ENCODE data around the gene RPTN. TPM values are rescaled to one million over a fixed set of nuclear protein-coding genes. Genes with fewer than 3 reads are reported as not detected.

The RPTN gene
- total and polyA plus RNA-seq, 4 donors: not detected

DNA sequence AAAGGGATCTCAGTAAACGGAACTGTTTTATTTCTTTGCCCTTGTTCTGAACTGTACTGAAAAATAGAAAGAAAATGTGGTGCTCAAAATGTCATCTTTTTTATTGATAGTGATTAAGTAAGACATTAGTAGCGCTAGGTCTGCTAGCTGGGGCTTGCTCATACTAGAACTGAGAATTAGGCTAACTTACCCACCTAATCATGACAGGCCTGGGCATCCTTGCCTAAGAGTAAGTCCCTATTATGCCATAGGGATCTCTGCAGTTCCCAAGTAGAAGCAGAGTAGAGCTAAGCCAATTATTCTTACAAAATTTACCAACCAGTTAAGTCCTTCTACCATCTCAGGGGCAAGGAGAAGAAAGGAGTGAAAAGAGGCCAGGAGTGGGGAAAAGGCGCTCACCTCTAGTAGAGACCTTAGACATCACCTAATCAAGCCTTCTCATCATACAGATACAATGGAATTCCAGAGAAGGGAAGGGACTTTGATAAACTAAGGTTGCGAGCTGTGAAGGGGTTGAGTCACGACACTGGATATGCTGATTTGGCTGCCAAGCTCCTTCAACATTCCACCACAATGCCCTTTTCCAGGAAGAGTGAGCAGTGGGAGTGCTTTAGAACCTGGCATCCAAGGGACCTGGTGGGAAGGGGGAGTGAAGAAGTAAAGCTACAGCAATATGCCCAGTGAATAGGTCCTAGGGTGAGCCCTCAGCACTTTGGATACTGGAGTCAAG lies 27.7 kb upstream of the RPTN start:
- H3K27me3 ChIP-seq (ENCODE audit: control insufficient read depth in 1 of 2, insufficient read depth in 2 of 2, low read length in 1 of 2): no peaks in the 10 kb centered on the region
- ATAC-seq (ENCODE audit: low FRiP score) (no peak), DNase-seq (no peak)
- WGBS, 2 donors: 63 to 74% methylated on average over 5 of the region's 5 CpGs
- H3K4me1 ChIP-seq (ENCODE audit: control insufficient read depth in 1 of 2, insufficient read depth in 2 of 2, low read length in 2 of 2): peaks cover 0 to 3% of the 10 kb centered on the region in 2 donors
- H3K36me3 ChIP-seq (ENCODE audit: control insufficient read depth in 1 of 2, insufficient read depth in 2 of 2, low read length in 1 of 2): no peaks in the 10 kb centered on the region
- intact Hi-C loops (cut with DNase I): loop anchor here (5.0 kb wide), 1 partner anchor 256 kb away; no protein-coding TSS in a partner anchor
- H3K9me3 ChIP-seq (ENCODE audit: control insufficient read depth, low read length): no peaks in the 10 kb centered on the region
- no peak overlapping the region for H3K27ac ChIP-seq (ENCODE audit: low read depth in 1 of 2, low read length in 2 of 2)
- H3K4me3 ChIP-seq (ENCODE audit: low read length in 2 of 2): no peak overlapping the region

DNA sequence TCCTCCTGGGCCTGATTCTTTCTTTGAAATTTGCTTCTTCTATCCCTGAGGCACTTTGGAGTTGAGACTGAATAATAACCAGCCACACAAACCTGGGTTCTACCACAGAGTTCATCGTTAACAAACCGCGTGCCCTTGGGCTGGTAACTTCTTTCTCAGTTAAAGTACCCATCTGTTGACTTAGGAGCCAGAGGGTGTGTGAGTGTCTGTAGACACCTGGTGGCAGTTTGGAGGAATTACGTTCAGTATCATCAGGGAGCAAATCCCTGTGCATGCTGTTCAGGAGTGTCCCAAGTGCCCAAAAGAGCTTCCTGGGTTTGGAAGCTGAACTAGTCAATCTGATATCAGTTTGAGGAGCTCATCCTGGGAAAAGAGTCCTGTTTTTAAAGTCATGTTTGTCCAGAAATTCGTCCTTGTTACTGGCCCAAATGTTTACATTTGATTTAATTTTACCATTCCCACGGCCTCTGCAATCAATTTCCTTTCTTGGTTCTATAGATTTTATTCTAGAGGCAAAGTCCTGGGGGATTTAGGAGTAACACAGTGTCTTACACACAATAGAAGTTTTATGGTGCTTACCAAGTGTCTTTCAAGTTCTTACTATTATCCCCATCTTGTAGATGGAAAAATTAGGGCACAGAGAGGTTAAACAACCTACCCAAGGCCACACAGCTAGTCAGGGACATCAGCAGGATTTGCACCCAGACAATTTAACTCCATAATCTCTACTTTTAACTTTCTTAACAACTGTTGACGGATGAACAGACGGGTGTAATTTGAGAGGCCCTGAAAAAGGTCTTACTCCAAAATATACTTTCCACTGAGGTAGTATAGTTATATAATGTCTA lies 26.7 kb upstream of the RPTN start:
- Histone ChIP-seq H3K36me3 (ENCODE audit: control insufficient read depth in 1 of 2, insufficient read depth in 2 of 2, low read length in 1 of 2) (no peaks in the 10 kb centered on the region), H3K9me3 (ENCODE audit: control insufficient read depth, low read length) (no peaks in the 10 kb centered on the region), H3K27me3 (ENCODE audit: control insufficient read depth in 1 of 2, insufficient read depth in 2 of 2, low read length in 1 of 2) (no peaks in the 10 kb centered on the region), H3K4me1 (ENCODE audit: control insufficient read depth in 1 of 2, insufficient read depth in 2 of 2, low read length in 2 of 2) (no peaks in the 10 kb centered on the region), H3K27ac (ENCODE audit: low read depth in 1 of 2, low read length in 2 of 2) (no peak overlapping the region), H3K4me3 (ENCODE audit: low read length in 2 of 2) (no peak overlapping the region)
- ATAC-seq (ENCODE audit: low FRiP score): no peak
- DNase-seq: no peak
- WGBS, 2 donors: 37 to 41% methylated on average over 8 of the region's 8 CpGs
- intact Hi-C loops (cut with DNase I): loop anchor here (2.0 to 5.0 kb wide), 3 partner anchors 43 to 257 kb away; no protein-coding TSS in a partner anchor

DNA sequence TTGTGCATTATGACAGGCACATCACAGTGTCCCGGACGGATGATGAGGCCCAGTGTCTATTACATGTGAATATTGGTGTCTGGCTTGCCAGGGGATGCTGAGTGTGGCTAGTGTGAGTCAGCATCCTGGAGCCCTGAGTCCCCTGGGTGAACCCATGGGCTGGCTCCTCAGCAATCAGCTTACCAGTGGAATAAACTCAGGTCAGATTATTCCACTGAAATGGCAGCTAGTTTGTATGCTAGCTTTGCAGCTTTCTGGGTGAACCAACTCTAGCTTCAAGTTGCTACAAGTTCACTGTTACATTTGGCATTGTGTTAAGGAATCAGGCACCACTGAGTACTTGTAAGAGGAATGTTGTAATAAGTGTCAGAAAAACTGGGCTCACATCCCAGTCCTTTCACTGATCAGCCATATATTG lies 23.9 kb upstream of the RPTN start:
- DNase-seq: peak in 1 of 2 donors; percentile 63
- intact Hi-C loops (cut with DNase I): loop anchor here in 1 of 2 donors (2.0 kb wide), 1 partner anchor 132 kb away; no protein-coding TSS in a partner anchor
- H3K4me3 ChIP-seq (ENCODE audit: low read length in 2 of 2): no peak overlapping the region
- no peaks in the 10 kb centered on the region for H3K27me3 ChIP-seq (ENCODE audit: control insufficient read depth in 1 of 2, insufficient read depth in 2 of 2, low read length in 1 of 2)
- no peaks in the 10 kb centered on the region for H3K4me1 ChIP-seq (ENCODE audit: control insufficient read depth in 1 of 2, insufficient read depth in 2 of 2, low read length in 2 of 2)
- no peaks in the 10 kb centered on the region for H3K36me3 ChIP-seq (ENCODE audit: control insufficient read depth in 1 of 2, insufficient read depth in 2 of 2, low read length in 1 of 2)
- peak; percentile 73 for ATAC-seq (ENCODE audit: low FRiP score)
- H3K9me3 ChIP-seq (ENCODE audit: control insufficient read depth, low read length): no peaks in the 10 kb centered on the region
- H3K27ac ChIP-seq (ENCODE audit: low read depth in 1 of 2, low read length in 2 of 2): no peak overlapping the region
- 19 to 25% methylated on average over 2 of the region's 2 CpGs for WGBS, 2 donors

DNA sequence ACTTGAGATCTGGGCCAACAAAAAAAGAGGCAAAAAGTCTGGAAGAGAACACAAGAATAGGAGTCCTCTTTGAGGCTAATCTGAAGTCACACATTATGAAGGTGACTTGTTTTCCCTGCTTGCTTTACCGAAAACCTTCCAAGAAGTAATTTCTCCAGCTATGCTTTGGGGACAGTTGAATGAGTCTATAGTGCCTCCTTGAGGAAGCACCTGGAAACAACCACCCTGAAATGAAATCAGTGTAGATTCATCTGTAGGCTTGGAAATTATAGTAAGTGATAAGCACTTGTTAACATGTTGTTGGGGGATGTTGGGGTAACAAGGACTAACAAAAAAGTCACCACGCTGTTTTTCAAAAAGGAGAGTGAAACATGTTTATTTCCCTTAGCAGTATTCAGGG lies 23.4 kb upstream of the RPTN start:
- 69 to 76% methylated on average over 2 of the region's 2 CpGs for WGBS, 2 donors
- no peak overlapping the region for H3K27ac ChIP-seq (ENCODE audit: low read depth in 1 of 2, low read length in 2 of 2)
- intact Hi-C loops (cut with DNase I): loop anchor here in 1 of 2 donors (2.0 kb wide), 1 partner anchor 132 kb away; no protein-coding TSS in a partner anchor

DNA sequence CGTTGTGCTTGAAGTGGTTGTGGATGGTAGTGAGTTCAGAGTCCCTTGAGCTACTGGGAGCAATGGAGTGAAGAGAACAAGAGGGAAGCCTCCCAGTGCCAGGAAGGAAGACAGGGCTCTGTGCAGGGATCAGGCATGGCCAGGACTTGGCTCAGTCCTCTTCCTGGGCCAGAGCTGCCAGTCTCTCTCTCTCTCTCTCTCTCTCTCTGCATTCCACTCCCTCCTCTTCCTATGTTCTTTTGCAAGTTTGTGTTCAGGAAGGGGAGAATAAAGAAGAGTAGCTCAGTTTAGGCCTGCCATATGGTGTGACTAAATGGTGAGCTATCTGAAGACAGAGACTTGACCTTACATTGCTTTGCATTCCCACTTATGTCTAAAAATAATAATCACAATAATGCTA lies 20.5 kb upstream of the RPTN start:
- Histone ChIP-seq H3K4me3 (ENCODE audit: low read length in 2 of 2) (no peak overlapping the region), H3K4me1 (ENCODE audit: control insufficient read depth in 1 of 2, insufficient read depth in 2 of 2, low read length in 2 of 2) (no peaks in the 10 kb centered on the region), H3K9me3 (ENCODE audit: control insufficient read depth, low read length) (no peaks in the 10 kb centered on the region), H3K36me3 (ENCODE audit: control insufficient read depth in 1 of 2, insufficient read depth in 2 of 2, low read length in 1 of 2) (no peaks in the 10 kb centered on the region), H3K27ac (ENCODE audit: low read depth in 1 of 2, low read length in 2 of 2) (no peak overlapping the region), H3K27me3 (ENCODE audit: control insufficient read depth in 1 of 2, insufficient read depth in 2 of 2, low read length in 1 of 2) (no peaks in the 10 kb centered on the region)
- intact Hi-C loops (cut with DNase I): no loop called here
- DNase-seq: no peak
- 85 to 91% methylated on average over 1 of the region's 1 CpG for WGBS, 2 donors
- no peak for ATAC-seq (ENCODE audit: low FRiP score)

More for the DNA sequence above, 23.4 kb upstream of the RPTN start:
- DNase-seq (no peak), ATAC-seq (ENCODE audit: low FRiP score) (no peak)
- Histone ChIP-seq H3K4me3 (ENCODE audit: low read length in 2 of 2) (no peak overlapping the region), H3K27me3 (ENCODE audit: control insufficient read depth in 1 of 2, insufficient read depth in 2 of 2, low read length in 1 of 2) (no peaks in the 10 kb centered on the region), H3K4me1 (ENCODE audit: control insufficient read depth in 1 of 2, insufficient read depth in 2 of 2, low read length in 2 of 2) (no peaks in the 10 kb centered on the region), H3K9me3 (ENCODE audit: control insufficient read depth, low read length) (no peaks in the 10 kb centered on the region), H3K36me3 (ENCODE audit: control insufficient read depth in 1 of 2, insufficient read depth in 2 of 2, low read length in 1 of 2) (no peaks in the 10 kb centered on the region)

DNA sequence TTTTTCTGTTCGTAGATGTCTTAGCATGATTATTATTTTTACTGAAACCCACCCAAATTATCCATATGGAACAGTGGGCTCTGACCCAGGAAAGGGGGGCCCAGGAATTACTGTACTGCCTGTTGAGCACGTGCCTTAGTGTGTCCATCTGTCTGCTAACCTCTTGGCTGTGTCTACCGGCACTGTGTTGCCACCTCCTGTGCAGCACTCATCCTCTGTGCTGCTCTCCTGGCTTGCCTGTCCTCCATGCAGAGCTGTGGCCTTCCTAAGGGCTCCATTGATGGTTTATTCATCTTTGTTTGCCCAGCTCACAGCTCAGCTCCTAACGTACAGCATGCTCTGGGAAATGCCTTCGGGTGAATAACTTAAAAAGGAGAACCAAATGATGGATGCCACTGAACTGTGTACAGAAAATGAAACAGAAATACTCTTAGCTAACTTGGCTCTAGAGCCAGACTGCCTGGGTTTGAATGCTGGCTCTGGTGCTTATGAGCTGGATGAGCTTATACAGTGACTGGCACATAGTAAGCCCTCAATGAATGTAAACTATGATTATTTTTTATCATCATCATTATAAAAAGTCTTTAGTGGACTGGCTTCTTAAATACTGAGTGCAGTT lies 11.4 kb upstream of the RPTN start:
- no peaks in the 10 kb centered on the region for H3K27me3 ChIP-seq (ENCODE audit: control insufficient read depth in 1 of 2, insufficient read depth in 2 of 2, low read length in 1 of 2)
- WGBS, 2 donors: 58 to 63% methylated on average over 5 of the region's 5 CpGs
- H3K36me3 ChIP-seq (ENCODE audit: control insufficient read depth in 1 of 2, insufficient read depth in 2 of 2, low read length in 1 of 2): no peaks in the 10 kb centered on the region
- no peaks in the 10 kb centered on the region for H3K4me1 ChIP-seq (ENCODE audit: control insufficient read depth in 1 of 2, insufficient read depth in 2 of 2, low read length in 2 of 2)
- H3K27ac ChIP-seq (ENCODE audit: low read depth in 1 of 2, low read length in 2 of 2): no peak overlapping the region
- intact Hi-C loops (cut with DNase I): no loop called here
- no peak for ATAC-seq (ENCODE audit: low FRiP score)
- no peaks in the 10 kb centered on the region for H3K9me3 ChIP-seq (ENCODE audit: control insufficient read depth, low read length)
- H3K4me3 ChIP-seq (ENCODE audit: low read length in 2 of 2): no peak overlapping the region
- no peak for DNase-seq

DNA sequence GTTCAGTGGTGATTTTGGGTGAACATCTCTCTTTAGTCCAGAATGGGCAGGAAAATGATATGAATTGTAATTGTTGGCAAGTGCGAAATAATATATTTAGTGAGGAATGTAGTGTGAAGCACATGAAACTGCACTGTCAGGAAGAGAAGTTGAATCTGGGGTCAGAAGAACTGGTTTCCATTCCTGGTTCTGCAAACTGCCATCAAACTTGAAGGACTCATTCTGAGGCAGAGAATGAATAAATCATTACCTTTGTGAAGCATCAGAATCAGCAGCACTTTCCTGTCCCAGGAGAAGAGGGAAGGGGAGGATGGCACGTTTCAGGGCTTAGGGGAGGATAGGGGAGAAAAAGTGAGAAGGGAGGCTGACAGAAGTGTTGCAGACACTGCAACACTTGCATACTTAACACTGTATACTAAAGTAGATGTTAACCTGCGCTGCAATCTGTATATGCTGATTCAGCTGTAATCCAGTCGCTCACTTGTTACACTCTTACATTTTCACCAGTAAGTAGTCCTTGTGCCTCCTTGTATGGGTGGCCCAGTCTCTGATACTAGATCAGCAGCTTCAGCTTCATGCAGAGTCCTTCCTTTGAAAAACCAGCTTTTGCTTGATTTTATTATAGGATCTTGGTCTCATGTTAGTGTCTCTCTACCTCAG lies 10.5 kb upstream of the RPTN start:
- Histone ChIP-seq H3K36me3 (ENCODE audit: control insufficient read depth in 1 of 2, insufficient read depth in 2 of 2, low read length in 1 of 2) (no peaks in the 10 kb centered on the region), H3K27ac (ENCODE audit: low read depth in 1 of 2, low read length in 2 of 2) (no peak overlapping the region), H3K9me3 (ENCODE audit: control insufficient read depth, low read length) (no peaks in the 10 kb centered on the region), H3K4me1 (ENCODE audit: control insufficient read depth in 1 of 2, insufficient read depth in 2 of 2, low read length in 2 of 2) (no peaks in the 10 kb centered on the region), H3K4me3 (ENCODE audit: low read length in 2 of 2) (no peak overlapping the region), H3K27me3 (ENCODE audit: control insufficient read depth in 1 of 2, insufficient read depth in 2 of 2, low read length in 1 of 2) (no peaks in the 10 kb centered on the region)
- no peak for ATAC-seq (ENCODE audit: low FRiP score)
- intact Hi-C loops (cut with DNase I): no loop called here
- WGBS, 2 donors: 81 to 90% methylated on average over 4 of the region's 4 CpGs
- DNase-seq: no peak

DNA sequence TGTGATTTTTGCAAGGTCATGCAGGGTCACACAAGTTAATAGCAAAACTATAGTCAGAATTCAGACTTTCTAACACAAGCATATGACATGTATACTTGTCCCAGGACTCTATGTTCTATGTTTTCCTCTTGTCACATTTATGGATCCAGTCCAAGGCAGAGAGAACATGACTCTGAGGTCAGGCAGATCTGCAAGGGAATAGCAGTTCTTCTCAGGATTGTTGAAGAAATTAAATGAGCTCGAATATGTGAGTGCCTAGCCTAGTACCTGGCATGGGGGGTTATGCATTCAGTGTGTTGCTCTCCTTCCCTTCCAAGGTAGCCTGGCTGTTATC lies 9.5 kb upstream of the RPTN start:
- no peaks in the 10 kb centered on the region for H3K36me3 ChIP-seq (ENCODE audit: control insufficient read depth in 1 of 2, insufficient read depth in 2 of 2, low read length in 1 of 2)

More for the DNA sequence above, 9.5 kb upstream of the RPTN start:
- WGBS, 2 donors: 26 to 28% methylated on average over 1 of the region's 1 CpG
- DNase-seq (no peak), ATAC-seq (ENCODE audit: low FRiP score) (no peak)
- intact Hi-C loops (cut with DNase I): no loop called here
- no peak overlapping the region for H3K4me3 ChIP-seq (ENCODE audit: low read length in 2 of 2)
- no peak overlapping the region for H3K27ac ChIP-seq (ENCODE audit: low read depth in 1 of 2, low read length in 2 of 2)
- H3K9me3 ChIP-seq (ENCODE audit: control insufficient read depth, low read length): no peaks in the 10 kb centered on the region
- no peaks in the 10 kb centered on the region for H3K27me3 ChIP-seq (ENCODE audit: control insufficient read depth in 1 of 2, insufficient read depth in 2 of 2, low read length in 1 of 2)
- H3K4me1 ChIP-seq (ENCODE audit: control insufficient read depth in 1 of 2, insufficient read depth in 2 of 2, low read length in 2 of 2): no peaks in the 10 kb centered on the region

All from aorta (tissue), 5 donors.